Panc1 (cell line): ENCODE results near the gene KANK4.

ENCODE experiments used
- CTCF ChIP-seq: fragments of 450-650 bp; IDR thresholded peaks from 2 replicates; pipeline ENCODE4 v1.5.1; 2017; ENCODE audit warnings: mild to moderate bottlenecking
- POLR2AphosphoS5 ChIP-seq: IDR thresholded peaks from 2 replicates; pipeline ENCODE4 v1.6.1; 2012; ENCODE audit warnings: mild to moderate bottlenecking, low read depth, low read length, moderate library complexity
- REST ChIP-seq, 2 experiments: IDR thresholded peaks; 2 replicates each; pipeline ENCODE4 v1.6.1; 2011 to 2012; ENCODE audit warnings: low read depth in 2 of 2, control low read depth in 1 of 2, low read length in 1 of 2, mild to moderate bottlenecking in 1 of 2, moderate library complexity in 1 of 2; ENCODE audit not compliant: insufficient read depth in 1 of 2

GRCh38 chr1:62307446-62307845 lies 11.8 kb downstream of the KANK4 start:
- no peak for TF ChIP-seq CTCF
- no peak for TF ChIP-seq POLR2AphosphoS5
- no peak for TF ChIP-seq REST (IDR thresholded peaks at IDR 0.05; ENCODE audit: insufficient read depth in 1 of 2, low read depth in 2 of 2, low read length in 1 of 2)
